AG09309 (cell line): ENCODE data around the gene C19orf25.
"Not testable (repeated sequence)": the region's sequence is repeated elsewhere in the genome, so short reads cannot be mapped to it uniquely, and the experiment has no call there.

Source experiments
- DNase-seq: peaks from one replicate; pipeline ENCODE4 v3.0.0-alpha.2; 2010; ENCODE audit warnings: low read depth
- H3K4me3 ChIP-seq: 2 replicates; pipeline ENCODE4 v1.5.1; 2011; ENCODE audit warnings: mild to moderate bottlenecking, low read depth, low read length, moderate library complexity; ENCODE audit not compliant: control insufficient read depth
- CTCF ChIP-seq: IDR thresholded peaks from 2 replicates; pipeline ENCODE4 v1.5.1; 2011; ENCODE audit warnings: mild to moderate bottlenecking, low read depth, low read length, inconsistent platforms; ENCODE audit not compliant: insufficient read depth, control insufficient read depth; ENCODE audit errors: missing control alignments

C19orf25 gene

DNA sequence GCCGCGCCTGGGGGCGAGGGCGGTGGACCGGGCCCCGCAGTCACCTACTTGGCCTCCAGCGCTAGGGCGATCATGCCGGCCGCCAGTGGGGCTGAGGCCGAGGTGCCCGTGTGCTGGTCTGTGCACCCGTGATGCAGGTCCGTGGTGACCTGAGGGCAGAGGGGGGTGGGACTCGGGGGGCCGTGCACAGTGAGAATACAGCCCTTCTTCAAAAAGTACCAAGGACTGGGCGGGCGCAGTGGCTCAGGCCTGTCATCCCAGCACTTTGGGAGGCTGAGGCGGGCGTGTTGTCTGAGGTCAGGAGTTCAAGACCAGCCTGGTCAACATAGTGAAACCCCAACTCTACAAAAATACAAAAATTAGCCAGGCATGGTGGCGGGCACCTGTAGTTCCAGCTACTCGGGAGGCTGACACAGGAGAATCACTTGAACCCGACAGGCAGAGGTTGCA is 5.0 kb upstream of the C19orf25 start:
- no peak overlapping the region for H3K4me3 ChIP-seq
- no peak for DNase-seq
- TF ChIP-seq CTCF: no peak

DNA sequence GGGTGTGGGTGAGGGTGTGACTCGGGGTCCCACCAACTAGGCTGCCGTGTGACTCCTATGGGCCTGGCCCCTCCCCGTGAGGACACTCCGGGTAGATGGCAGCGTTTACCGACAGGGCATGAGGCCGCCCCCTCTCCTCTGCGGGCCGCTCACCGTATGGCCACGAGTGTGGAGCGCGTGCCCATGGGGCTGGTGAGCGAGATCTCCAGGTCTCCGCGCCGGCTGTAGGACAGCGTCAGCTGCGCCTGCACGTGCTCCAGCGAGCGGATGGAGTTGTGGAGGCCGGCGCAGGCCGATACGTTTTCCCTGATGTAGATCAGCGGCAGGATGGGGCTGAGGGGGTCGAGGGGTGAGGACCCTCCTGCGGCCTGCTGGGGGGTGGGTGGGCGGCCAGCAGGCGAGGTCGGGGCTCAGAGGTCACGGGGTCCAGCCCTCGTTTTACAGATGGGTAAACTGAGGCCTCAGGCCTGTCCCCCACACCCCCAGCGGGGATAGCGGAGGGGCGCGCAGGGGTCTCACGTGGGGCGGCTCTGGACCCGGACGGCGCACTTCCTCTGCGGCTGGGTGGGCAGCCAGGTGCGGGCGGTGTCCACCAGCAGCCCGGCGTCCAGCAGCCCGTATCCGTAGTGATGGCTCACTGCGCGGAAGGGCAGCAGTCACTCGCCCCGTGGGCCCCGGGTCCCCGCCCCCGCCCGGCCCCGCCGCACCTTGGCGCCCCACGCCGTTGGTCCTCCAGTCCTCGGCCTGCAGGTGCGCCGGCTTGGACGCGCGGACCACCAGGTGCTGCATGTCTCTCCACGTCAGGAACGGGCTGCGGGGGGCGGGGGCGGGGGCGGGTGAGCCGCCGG is 4.3 kb upstream of the C19orf25 start:
- TF ChIP-seq CTCF: no peak
- no peak for DNase-seq
- no peak overlapping the region for H3K4me3 ChIP-seq

GRCh38 chr19:1482361-1483130 is 3.5 kb upstream of the C19orf25 start:
- no peak overlapping the region for H3K4me3 ChIP-seq
- no peak for TF ChIP-seq CTCF
- DNase-seq: no peak

GRCh38 chr19:1481893-1482360 is 2.9 kb upstream of the C19orf25 start:
- no peak for TF ChIP-seq CTCF
- H3K4me3 ChIP-seq: no peak overlapping the region
- DNase-seq: no peak

- no peak for DNase-seq
- no peak overlapping the region for H3K4me3 ChIP-seq
These were observed 2.3 kb upstream of the C19orf25 start for GRCh38 chr19:1481224-1481892.

GRCh38 chr19:1477056-1477455 is 2.0 kb downstream of the C19orf25 start:
- H3K4me3 ChIP-seq, DNase-seq: not testable (repeated sequence)

More at GRCh38 chr19:1481224-1481892, 2.3 kb upstream of the C19orf25 start:
- no peak for TF ChIP-seq CTCF
